NCI-H2081 (cell line): ENCODE measurements around the gene ITGB7.

Source experiments
- DNase-seq, 2 experiments: peaks; one replicate each; lab custom pipeline; 2025; lab: John Stamatoyannopoulos, UW

The ITGB7 gene

DNA sequence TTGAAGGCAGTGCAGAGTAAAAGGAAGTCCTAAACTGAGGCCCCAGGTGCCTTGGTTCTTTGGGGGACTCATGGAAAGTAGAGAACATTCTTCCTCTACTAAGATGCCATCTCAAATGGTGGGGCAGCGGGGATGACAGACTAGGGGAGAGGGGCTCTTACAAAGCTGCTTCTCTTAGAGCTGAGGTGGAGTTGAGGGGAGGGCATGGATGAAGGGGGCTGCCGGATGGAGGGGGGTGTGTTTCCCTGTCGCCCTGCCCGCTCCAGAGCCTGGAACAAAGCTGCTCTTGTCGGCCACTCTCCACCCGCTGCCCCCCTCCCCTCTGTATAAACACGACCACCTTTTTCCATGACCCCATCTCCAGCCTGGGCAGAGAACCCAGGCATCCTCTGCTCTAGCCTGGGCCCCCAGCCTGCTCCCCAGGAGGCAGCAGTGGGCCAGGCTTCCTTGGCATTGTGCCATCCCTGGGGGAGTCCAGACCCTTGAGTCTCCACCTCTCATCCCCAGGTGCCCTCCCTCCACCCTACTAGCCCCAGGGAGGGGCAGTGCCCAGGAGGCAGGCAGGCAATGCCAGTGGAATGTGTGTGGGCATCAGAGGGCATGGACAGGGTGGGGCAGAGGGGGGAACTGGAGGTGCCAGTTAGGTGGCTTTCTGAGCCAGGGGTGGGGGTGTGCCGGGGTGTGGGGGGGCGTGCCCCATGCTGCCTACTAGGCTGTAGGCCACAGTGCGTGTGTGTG, 23.2 kb upstream of the ITGB7 start:
- no peak for DNase-seq

- no peak for DNase-seq
Observed at GRCh38 chr12:53229454-53229853, 22.4 kb upstream of the ITGB7 start.

- DNase-seq = no peak
Observed at GRCh38 chr12:53227836-53228235, 20.8 kb upstream of the ITGB7 start.

GRCh38 chr12:53227341-53227740, 20.3 kb upstream of the ITGB7 start:
- no peak for DNase-seq

DNA sequence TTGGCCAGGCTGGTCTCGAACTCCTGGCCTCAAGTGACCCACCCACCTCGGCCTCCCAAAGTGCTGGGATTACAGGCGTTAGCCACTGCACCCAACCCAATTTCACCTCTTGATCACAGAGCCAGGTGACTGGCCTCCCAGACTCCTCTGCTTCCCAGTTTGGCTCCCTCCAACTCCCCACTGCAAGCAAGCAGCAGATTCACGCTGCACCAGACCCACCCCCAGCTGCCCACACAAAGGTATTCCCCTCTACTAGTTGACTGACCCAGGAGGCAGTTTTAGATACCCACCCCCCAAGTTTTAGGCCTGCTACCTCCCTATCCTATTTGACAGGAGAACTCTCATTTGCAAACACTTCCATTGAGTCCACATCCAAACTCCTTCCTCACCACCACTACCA, 19.8 kb upstream of the ITGB7 start:
- DNase-seq = no peak

- no peak for DNase-seq
Observed at GRCh38 chr12:53225635-53226424, 18.8 kb upstream of the ITGB7 start.

DNA sequence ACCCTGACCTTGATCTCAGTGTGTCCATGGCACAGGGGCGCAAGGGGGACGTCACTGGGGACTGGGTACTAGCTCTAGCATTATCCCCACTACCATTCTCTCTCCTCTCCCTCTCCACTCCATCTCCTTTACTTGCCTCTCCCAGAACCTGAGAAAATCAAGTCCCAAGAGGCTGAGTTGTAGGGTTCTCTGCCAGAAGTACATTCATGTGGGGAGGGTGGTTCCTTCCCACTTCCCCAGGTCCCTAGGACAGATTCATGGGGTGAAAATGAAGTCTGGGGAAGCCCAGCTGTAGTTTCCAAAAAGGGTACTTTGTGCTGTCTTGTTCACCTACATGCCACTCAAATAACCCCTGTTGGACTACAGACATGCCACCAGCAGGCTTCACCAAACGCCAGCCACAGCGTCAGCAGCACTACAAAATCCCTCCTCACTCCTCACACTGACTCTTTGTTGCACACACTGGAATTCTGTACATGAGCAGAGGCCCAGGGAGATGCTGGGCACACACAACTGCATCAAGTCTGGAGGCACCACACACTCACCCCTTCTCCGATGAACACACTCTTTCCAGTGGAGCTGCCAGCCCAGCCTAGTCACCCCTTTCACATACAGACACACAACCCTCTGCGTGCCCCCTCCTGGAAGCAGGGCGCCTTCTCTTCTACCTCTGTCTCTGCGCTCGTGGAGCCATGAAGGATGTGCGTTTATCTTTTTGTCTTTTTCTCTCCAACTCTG, 18.0 kb upstream of the ITGB7 start:
- DNase-seq = no peak

DNA sequence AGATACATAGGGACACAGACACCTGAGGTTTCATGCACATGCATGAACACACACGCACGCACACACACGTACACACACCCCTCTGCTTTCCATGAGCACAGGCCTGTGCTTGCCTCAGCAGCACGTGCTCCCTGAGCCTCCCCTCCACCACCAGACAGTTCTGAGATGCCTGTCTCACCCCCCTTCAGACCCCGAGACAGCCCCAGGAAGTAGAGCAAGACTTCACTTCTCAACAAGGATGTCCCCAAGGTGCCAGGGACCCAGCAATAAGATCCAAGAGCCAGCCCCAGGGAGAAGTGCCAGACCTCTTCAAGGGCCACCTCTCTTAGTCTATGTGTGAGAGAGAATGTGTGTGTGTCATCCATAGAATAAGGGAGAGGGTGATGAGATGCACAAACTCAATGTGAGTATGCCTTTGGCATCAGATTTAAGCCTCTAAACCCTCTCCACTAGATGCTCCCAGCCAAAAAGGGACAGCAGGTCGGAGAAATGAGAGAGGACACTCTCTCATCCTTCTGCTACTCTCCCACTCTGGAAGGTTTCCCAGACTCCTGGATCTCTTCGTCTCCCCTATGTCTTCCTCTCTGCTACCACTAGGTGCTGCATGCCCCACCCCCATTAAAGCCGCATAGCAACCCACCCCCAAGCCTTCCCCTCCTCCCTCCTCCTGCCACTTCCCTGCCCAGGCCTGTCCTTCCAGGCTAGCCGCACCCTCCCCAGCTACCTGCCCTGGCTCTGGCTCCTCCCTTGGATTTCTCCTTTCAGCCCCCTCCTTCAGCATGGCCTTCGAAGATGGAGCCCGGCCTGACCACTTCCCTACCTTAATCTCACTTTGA, 17.2 kb upstream of the ITGB7 start:
- DNase-seq = no peak

GRCh38 chr12:53223389-53224060, 16.5 kb upstream of the ITGB7 start:
- no peak for DNase-seq

GRCh38 chr12:53222806-53223261, 15.8 kb upstream of the ITGB7 start:
- no peak for DNase-seq

DNA sequence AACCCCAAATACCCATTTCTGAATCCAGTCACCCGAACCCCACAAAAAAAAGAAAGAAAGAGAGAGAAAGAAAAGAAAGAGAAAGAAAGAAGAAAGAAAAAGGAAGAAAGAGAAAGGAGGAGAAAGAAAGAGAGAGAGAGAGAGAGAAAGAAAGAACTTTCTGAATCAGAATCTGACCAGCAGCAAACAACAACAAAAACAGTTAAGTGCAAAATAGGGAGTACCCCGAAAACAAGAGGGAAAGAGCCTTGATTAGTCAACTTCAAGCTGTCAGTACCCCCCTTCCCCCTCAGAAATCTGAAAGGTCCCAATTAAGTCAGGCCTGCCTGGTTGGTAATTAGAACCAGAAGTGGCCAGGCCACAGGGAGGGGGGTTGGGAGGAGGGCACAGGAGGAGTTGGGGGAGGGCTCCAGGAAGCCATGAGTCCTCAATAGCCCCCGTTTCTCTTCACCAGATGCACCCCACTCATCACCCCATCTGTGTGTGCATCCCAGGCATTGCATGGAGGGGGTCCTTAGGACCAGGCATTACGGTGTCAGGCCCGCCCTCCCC, 15.2 kb upstream of the ITGB7 start:
- no peak for DNase-seq

DNA sequence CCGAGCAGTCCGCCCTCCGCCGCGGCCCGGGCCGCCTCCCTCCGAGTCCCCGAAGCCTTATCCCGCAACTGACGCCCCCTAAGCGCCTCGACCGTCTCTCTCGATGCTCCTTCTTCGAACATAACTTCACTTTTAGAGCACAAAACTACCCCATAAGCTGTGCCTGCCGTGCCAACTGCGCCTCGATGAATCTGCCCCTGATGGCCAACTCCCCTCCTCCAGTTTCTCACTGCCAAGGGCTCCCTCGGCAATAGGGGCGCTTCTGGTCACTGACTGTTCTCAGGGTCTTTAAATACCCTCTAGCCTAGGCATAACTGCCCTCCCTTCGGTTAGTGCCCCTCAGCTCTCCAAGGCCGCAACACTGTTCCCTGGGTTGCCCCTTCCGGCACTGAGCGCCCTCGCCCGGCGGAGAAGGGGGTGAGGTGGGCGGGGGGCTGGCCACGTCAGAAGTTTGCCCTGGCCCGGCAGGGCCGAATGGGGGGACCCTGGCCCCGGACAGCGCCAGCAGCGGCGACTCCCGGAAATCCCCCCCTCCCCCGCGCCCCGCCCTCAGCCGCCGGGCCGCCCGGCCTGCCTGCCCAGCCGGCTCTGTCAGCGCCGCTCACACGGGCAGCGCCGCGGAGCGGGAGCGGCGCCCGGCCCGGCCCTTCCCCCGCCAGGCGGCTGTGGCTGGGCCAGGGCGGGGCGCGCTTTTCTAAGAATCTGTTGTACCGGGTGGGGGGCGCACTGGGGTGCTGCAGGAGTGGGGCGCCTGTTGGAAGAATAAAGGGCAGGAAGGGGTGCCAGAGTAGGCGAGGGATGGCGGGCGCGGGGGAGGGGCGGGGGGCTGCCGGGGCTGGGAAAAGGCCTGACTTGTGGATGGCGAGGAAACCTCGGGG, 14.4 kb upstream of the ITGB7 start:
- peak; percentile 34 to 66 for DNase-seq

- DNase-seq = peak; percentile 64 to 79
Observed at GRCh38 chr12:53220694-53221202, 13.7 kb upstream of the ITGB7 start.

DNA sequence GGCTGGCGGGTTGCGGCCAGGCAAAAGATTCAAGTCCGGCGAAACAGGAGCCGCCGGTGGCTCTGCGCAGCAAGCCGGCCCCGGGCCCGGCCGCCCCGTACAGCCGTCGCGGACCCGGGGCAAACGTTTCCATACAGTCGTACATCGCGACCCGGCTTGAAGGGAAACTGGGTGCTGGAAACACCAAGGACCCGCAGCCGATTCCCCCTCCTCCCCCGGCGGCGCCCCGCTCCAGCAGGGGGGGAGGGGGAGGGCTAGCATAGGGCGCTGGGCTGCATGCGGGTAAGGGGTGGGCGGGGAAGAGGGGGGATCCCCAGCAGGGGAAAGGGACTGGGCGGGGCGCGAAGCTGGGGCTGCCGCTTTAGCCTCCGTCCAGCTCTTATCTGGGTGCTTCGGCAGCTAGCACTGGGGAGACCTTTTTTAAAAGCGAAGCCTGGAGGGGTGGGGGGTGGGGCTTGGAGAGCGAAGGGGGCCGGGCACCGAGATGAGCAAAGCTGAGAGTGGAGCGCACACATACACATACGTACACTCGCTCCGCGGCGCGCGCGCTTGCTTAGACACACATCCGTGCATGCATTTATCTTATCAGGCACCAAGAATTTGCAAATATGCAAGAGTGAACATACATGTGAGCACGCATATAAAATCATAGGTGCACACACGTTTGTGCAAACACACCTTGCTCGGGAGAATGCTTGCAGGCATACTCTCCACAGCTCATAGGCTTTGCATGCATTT, 13.1 kb upstream of the ITGB7 start:
- DNase-seq = peak; percentile 17 to 46

GRCh38 chr12:53219292-53219955, 12.4 kb upstream of the ITGB7 start:
- no peak for DNase-seq

GRCh38 chr12:53218551-53219291, 11.7 kb upstream of the ITGB7 start:
- no peak for DNase-seq

DNA sequence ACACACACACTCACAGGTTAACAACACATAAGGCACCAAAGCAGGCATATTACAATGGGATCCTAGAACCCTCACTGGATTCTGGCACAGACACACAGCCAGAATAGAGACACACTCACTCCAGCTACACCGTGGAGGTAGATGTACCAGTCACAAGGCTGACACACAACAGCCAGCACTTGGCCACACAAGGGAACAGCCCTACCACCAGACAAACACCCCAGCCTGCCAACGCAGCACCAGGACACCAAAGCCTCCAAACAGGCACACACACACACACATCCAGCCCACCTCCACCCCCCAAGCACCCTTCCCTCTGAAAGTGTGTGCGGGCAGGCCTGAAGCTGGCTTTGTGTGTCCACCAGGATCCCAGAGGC, 10.9 kb upstream of the ITGB7 start:
- DNase-seq = no peak
